SK-N-MC (cell line): Measurements from ENCODE around the gene MXRA7.

Experiments used
- EZH2 ChIP-seq: fragments of 200-600 bp; sonication (generic); IDR thresholded peaks from one replicate; pipeline ENCODE4 v1.6.1; 2017; ENCODE audit warnings: antibody characterized with exemption
- POLR2AphosphoS5 ChIP-seq: IDR thresholded peaks from 2 replicates; pipeline ENCODE4 v1.6.1; 2012; ENCODE audit warnings: mild to moderate bottlenecking, low read depth, low read length, borderline replicate concordance

- TF ChIP-seq POLR2AphosphoS5 (peak; percentile 91), EZH2 (no peak)
Observed at GRCh38 chr17:76671912-76672262, 38.9 kb downstream of the MXRA7 start.
